Kasumi-1 (cell line): ENCODE data around the gene ECSIT.

ENCODE experiments used
- DNase-seq, 2 experiments: peaks; one replicate each; lab custom pipeline; 2025; lab: John Stamatoyannopoulos, UW

ECSIT gene

DNA sequence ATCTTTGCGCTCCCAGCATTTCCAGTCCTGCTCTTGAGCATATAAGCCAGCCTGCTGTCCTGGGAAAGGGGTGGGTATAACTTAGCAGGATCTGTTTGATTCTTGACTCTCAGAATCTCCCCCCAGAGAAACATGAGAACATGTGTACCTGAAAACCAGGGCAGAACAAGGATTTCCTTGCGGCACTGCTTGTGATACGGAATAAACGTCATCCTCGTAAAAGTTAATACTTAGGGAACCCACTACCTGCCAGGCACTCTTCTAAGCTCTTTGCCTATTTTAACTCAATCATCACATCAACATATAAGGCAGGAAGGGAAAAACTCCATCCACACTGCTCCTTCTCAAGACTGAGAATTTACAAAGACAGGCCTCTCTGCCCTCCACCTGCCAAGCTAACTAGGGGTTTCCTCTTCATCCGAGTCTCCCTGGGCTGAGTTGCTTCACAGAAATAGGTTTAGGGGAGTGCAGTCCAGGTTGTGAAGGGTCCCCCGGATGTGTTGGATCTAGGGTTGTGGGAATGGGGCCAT, 24.4 kb downstream of the ECSIT start:
- no peak for DNase-seq

DNA sequence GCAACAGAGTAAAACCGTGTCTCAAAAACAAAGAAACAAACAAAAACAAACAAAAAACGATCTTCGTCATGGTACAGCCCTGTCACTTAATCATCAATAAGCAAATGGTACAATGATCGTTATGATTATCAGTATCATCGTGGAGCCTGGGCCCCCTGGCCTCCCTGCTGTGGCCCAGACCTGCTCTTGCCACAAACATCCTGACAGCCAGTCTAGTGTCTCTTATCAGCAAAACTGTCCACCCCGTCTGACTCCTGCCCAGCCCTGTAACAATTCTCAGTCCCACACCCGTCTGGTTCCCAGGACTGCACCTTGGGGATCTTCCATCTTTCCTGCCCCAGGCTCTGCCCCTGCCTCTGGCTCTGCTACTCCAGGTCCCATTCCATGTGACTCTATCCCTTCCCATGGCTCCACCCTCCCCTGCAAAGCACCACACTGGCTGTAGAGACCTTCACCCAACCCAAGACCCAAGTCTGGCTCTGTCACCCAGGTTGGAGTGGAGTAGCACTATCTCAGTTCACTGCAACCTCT, 29.0 kb downstream of the ECSIT start:
- DNase-seq: no peak

DNA sequence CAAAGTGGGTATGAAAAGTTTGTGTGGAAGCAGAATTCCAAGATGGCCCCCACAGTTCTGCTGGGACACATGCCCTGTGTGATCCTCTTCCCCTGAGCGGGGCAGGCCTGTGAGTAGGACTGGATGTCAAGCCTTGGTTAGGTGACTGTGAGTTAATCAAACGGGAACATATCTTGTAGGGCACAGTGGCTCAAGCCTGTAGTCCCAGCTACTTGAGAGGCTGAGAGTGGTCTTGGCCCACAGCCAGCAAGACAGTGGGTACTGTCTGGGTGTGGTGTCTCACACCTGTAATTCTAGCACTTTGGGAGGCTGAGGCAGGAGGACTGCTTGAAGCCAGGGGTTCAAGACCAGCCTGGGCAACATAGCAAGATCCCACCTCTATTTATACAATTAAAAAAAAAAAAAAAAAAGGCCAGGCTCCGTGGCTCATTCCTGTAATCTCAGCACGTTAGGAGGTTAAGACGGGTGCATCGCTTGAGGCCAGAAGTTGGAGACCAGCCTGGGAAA, 29.7 kb downstream of the ECSIT start:
- no peak for DNase-seq

DNA sequence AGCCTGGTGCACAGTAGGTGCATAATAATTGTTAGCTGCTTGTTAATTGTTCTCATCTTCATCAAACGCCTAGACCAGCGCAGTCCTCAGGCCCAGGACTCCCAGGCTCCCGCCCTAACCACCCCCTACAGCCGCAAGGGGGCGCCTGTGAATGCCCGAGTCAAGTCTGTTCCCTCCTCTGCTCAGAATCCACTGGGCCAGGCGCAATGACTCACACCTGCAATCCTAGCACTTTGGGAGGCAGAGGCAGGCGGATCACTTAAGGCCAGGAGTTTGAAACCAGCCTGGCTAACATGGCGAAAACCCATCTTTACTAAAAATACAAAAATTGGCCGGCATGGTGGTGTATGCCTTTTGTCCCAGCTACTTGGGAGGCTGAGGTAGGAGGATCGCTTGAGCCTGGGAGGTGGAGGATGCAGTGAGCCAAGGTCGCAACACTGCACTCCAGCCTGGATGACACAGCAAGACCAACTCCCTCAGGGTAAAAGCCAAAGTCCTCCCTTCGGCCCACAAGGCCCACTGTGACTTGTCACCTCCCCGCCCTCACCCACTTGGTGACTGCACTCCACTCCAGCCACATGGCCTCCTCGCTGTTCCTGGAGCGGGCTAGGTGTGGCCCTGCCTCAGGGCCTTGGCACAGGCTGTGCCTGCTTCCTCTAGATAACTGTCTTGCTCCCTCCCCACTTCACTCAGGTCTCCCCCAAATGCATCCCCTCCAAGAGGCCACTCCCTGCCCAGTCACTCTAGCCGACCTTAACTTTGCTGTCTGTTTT, 32.4 kb downstream of the ECSIT start:
- peak; percentile 62 to 78 for DNase-seq

DNA sequence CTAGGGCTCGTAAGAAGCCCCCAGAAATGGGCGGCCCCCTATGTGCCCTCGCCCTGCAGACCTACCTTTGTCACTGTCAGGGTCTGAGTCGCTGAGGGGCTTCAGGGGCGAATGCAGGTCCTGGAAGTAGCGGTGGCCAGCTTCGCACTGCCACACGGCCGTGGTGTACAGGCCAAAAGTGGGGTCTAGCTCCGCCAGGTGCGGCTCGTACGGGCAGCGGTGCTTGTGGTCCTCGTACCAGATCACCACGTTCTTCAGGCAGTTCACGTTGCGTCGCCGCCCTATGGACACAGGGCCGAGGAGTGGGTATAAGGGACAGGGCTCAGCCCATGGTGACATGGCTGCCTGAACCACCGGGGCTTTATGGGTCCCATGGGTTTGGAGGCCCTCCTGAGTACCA, 33.0 kb downstream of the ECSIT start:
- no peak for DNase-seq

DNA sequence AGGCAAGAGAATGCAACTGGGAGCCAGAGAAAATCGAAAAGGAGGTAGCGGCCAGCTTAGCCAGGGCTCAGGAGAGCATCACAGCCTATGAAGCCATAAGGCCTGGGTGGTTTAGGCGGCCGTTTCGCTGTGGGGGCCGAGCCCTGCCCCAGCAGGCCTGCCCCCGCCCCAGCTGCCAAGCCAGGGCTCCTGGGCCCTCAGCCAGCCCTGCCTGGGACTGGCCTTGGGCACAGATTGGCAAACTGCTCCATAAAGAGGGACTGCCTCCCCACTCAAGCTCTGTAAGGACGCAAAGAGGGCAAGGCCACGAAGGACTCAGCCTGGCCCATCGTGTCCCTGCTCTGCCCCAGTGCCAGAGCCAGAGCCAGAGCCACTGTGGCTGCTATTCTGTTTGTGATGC, 33.5 kb downstream of the ECSIT start:
- DNase-seq: no peak

DNA sequence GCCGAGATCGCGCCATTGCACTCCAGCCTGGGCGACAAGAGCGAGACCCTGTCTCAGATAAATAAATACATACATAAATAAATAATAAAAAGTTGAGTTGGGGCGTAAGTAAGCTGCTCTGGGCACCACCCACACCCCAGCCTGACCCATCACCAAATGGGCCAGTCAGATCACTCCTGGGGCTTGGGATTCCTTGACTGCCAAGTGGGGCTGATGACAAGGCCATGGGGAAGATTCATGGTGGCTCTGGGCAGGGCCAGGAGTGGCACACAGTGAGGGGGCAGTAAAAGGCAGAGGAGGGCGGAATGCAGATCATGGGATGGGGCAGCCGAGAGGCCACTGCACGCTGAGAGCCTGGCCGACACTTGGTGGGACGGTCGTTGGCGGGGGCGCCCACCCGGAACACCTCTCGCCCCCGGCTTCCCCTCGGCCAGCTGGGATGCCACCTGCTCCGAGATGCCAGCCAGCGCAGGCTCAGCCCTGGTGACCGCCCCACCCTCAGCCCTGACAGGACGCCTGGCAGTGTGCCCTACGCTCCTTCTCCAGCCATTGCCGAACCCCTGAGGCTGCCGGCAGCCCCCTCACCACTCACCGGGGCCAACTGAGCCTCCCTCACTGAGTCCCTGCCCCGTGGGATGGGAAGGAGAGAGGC, 34.2 kb downstream of the ECSIT start:
- no peak for DNase-seq

DNA sequence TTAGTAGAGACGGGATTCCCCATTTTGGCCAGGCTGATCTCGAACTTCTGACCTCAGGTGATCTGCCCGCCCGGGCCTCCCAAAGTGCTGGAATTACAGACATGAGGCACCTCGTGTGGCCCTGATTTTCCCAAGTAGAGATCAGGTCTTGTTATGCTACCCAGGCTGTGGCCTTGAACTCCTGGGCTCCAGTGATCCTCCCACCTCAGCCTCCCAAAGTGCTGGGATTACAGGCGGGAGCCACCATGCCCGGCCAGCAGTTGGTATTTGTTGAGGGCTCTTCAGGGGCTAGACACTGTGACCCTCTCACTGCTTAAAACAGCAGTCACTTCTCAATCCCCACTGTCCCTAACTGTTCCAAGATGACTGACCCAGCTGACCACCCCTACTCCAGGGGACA, 39.6 kb downstream of the ECSIT start:
- DNase-seq: no peak

DNA sequence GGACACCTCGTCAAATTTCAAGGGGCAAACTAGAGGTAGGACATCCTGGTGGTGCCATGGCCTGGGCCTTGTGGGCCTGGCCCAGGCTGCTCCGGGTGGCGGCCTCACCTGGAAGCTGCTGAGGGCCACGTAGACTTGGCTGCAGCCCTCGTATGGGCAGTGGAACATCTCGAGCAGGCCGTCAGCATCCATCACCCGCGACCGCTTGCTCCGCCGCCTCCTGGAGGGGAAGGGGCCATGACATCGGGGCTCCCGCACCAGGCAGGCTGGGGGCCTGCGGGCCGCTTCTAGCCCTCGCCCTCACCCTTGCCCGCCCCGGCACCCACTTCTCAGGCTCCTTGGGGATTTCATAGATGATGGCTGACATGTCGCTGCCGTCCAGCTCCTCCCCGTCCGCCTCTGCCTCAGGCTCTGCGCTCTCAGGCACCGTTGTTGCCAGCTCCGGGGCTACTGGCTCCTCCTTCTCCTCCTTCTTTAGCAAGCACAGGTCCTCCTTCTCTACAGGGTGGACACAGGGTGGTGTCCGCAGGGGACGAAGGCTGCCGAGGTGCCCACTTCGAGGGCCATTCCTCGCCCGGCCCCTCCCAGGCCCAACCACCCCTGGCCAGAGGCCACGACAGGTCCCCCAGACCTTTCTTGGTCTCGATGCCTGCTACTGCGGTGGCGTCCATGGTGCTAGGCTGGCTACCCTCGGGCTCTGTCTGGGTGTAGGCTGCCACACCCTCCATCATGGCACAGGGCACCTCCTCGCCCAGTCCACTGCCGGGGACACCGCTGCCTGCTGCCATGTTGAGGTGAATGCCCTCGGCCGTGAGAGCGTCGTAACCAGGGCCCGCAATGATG, 42.1 kb downstream of the ECSIT start:
- DNase-seq: no peak

DNA sequence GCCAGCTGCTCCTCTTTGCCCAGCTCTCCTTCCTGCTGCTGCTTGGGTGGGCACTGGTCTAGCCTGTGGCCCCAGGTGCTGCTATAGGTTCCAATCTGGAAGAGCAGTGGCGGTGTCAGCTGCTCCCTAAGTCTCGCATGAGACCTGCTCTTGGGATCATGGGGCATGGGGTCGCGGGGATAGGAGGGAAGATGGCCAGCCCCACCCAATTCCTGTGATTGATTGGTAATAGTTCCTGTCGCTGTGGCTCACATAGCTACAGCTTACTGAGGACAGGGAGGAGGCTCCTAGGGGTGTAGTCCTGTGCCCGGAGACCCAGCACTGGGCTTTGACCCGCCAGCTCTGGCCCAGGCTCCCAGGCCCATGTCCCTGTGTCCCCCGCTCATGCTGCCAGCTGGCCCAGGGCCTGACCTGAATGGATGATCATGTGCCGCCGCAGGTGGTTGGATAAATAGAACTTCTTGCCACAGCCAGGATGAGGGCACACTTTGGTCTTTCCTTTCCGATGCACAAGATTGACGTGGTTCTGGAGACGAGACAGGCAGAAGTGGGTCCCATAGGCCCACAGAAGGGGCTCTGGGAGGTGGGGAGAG, 43.6 kb downstream of the ECSIT start:
- no peak for DNase-seq

DNA sequence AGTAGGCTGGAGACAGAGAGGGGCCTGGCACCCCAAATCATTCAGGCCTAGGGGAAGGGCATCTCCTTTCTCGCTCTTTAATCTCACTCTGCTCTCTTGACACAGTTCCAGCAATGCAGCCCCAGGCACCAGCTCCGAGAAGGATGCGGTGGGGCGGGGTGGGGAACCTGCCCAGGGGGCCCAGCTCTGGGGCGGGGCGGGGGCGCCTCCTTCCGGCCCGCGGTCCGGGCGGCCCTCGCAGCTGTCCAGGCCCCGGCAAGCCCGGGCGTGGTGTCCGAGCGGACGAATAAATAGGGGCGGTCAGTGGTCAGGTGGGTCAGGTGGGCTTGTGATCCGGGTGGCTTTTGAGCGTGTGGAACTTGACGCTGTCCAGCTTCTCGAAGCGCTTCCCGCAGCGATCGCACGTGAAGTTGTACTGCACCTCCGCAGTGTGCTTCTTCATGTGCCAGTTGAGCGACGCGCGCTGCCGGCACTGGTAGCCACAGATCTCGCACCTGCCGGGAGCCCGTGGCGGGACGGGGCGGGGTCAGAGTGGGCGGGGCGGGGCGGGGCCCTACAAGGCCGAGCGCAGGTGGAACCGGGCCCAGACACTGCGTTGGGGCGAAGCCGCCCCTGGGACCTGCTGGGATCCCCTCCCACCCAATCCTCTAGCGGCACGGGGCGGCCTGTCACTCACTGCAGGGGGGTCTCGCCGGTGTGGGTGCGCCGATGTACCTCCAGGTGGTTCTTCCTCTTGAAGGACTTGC, 45.4 kb downstream of the ECSIT start:
- no peak for DNase-seq

DNA sequence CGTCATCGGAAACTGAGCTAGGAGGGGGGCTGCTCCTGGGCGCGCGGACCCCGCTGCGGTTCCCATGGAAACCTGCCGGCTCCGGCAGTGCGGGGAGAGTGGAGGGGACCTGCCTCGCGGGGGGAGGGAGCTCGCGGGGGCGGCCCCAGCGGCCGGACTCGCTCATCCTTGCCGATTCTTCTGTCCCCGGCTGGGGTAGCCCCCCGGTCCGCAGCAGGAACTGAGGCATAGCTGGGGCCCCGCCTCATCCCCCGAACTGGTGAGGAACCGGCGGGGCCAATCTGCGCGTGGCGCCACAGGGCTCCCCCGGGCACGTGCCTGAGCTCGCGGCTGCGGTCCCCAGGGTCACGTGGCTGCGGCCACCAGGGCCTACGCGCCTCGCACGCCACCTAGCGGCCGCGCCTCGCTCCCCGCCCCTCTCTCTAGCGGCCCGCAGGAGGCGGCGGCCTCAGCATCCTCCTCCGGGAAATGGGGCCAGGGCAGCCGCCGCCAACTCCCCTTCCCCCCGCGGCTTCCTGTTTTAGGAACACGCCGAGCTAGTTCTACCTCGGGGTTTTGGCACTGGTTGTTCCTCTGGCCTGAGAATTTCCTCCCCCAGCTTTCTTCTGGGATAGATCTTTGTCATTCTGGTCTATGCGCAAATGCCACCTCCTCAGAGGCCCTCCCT, 46.4 kb downstream of the ECSIT start:
- peak; percentile 77 to 81 for DNase-seq

DNA sequence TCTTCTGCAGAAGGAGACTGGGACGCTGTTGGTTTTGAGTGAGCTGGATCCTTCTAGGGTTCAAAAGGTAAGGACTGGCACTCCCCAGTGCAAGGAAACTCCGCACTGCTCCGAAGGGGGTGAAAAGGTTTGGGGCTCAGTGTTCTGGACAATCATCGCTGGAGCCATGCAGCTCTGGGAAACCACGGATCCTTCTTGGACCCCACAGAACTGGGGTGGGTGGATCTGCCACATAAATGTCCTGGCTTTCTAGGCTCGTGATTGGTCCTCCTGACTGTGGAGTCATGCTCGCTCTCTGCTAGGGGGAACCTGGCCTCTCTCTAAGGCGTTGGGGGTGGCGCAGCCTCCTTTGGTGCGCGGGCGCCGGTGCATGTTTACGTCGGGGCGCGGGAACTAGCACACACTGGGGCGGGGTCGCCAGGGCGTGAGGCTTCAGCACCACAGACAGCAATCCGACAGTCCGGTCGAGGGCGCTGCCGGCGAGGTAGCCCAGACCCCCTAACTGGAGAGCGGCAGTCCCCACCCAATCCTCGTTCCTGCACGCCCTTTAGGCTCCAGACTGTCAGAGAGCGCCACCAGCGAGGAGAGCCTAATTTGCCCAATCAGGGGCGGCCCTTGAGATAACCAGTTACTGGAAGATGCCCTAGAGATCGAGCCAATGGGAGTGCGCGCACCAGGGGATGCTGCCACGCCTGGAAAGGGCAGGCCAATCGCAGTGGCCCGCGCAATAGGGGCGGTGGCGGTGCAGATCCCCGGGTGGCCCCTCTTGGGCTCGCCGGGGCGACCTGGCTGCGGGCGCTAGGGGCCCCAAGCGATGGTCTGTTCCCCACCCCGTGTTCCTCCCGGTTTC, 47.2 kb downstream of the ECSIT start:
- DNase-seq: peak; percentile 84 to 89

DNA sequence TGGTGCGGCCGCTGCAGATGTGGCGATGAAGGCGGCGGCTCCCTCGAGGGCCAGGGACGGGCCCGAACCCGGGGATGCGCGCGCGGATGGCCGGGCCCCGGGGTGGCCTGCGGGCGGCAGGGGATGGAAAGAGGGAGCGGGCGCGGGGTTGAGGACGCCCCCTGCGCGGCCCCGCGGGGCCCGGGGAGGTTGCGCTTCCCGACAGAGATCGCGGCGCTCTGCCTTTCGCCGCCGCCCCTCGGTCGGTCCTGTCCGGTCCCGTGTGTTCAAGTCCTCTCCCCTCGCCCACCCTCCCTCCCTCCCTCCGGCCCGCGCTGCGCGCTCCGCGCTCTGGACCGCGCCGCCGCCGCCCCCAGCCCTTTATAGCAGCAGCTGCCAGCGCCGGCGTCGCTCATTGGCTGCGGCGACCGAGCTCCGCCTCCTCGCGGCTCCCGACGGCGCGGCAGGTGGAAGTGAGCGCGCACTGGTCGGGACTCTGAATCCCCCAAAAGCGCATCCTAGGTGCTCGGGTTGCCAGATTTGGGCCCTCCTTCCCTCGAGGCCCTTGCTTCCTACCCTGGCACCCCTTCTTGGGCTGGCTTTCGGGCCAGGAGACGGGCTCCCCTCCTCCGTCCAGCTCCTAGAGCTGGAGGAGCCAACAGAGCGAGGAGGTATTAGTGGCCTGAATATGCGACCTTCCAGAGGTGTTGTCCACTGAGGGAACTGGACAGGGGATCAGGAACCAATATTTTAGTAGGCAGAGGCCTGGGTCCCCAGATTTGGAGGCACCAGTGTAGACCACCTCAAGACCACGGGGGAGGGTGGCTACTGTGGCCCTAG, 48.0 kb downstream of the ECSIT start, which contains the start of gene ELAVL3:
ELAVL3 (minus strand) TSS at position 332 of the 819 bp plus-strand sequence. CDS start 438 bp downstream, outside the sequence.
- DNase-seq: no peak

DNA sequence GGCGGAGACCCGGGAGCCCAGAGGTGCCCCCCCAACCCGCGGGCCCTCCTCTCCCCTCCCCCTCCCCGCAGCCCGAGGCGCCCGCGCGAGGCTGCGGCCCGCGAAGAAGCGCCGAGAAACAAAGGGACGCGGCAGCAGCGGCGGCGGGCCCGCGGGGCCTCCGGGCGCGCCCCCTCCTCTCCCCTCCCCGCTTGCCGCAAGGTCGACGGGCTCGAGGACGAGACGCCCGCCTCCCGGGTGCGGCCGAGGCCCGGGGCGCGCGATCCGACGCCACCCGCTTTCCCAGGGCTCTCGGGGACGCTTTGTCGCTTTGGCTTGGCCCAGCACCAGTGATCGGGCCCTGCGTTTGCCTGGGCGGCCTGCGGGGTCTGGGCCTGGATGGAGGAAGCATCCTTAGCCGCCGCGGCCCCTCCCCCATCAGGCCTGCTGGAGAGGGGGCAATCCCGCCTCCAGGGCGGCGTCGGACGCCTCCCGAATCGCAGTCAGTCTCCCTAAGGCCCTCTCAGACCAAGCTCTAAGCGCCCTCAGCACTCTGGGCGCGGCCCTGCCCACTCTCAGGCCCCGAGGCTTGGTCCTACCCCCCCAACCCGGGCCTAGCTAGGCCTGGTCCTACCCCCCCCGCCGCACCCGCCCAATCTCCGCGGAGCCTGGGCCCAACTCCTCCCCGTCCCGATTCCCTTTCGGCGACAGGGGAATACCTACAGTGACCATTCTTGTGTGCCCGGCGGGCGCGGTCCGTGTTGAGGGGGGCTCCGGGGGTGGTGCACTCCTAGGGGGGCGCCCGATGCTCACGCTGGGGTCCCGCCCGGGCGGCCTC, 48.8 kb downstream of the ECSIT start:
- no peak for DNase-seq

DNA sequence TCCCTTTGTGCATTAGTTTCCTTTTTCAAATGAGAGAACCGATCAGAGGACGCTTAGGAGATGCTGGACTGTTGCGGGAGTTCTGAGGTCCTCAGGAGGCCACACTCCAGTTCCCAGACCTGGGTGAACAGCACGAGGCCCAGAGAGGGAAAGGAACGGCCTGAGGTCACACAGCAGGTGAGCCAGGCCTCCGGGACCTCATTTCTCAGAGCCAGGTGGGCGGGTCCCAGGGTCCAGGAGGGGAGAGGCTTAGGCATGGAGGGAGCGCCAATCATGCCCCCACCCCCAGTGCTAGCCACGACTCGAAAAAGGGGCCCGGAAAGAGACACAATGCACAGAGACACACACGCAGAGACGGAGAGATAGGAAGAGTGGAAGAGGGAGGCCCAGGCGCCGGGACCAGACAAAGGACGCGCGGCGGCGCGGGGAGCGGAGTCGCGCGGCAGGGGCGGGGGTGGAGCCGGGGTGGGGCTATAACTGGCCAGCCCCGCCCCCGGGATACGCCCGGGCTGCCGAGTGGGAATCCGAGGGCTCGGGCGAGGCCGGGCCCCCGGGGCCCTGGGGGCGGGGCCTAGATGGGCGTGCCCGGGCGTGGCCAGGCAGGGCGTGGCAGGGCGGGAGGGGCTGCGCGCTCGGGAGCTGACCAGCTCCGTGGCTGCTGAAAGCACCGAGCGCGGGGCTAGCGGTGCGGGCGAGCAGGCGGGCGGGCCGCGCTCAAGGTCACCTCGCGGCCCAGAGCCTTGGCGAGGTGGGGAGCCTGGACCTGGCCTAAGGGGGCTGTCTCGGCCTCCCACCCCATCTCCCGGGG, 49.6 kb downstream of the ECSIT start:
- DNase-seq: no peak
